Epithelial cell of esophagus (primary cell): ENCODE measurements around the gene KNSTRN.

Source experiments
- DNase-seq: peaks from one replicate; pipeline ENCODE4 v3.0.0; 2010; ENCODE audit warnings: low read depth
- H3K4me3 ChIP-seq: 2 replicates; pipeline ENCODE4 v1.5.1; 2011; ENCODE audit warnings: mild to moderate bottlenecking, low read length, control low read depth
- TF ChIP-seq, protein P1 (sequence below): IDR thresholded peaks from 2 replicates; pipeline ENCODE4 v1.5.1; 2011; ENCODE audit warnings: low read depth, mild to moderate bottlenecking, low read length, control low read depth, inconsistent platforms; ENCODE audit not compliant: insufficient read depth; ENCODE audit errors: missing control alignments

Gene KNSTRN

DNA sequence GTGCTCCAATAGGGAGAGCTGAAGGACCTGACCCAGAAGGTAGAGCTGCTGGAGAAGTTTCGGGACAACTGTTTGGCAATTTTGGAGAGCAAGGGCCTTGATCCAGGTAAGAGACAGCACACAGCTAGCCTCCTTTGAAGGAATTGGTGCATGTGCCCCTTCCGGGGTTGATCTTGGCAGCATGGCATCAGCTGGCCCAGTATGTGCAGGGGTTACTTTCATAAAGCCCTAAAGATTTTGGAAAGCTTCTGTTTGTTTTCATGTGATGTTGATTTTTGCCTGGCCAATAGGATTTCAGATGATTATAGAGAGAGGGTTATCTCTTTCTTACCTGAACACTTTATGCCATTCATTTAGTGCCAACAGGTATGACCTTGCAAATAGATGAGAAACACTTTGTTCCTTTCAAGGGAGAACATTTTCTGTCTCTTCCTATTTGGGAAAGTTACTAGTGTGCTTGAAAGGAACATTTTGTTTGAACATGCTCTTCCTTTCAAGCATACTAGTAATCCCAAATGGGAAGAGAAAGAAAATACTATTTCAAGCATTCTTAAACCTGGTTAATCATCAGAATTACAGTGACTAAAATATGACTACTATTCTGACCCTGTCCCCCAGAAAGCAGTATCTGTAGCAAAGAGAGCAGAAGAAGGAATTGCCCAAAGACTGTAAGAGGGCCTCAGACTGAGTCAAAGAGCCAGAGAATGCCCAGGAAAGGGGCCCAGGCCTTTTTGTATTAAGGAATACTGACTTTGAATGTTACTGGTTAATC is 7.5 kb downstream of the KNSTRN start:
- H3K4me3 ChIP-seq, result no peak overlapping the region
- TF ChIP-seq, protein P1, sequence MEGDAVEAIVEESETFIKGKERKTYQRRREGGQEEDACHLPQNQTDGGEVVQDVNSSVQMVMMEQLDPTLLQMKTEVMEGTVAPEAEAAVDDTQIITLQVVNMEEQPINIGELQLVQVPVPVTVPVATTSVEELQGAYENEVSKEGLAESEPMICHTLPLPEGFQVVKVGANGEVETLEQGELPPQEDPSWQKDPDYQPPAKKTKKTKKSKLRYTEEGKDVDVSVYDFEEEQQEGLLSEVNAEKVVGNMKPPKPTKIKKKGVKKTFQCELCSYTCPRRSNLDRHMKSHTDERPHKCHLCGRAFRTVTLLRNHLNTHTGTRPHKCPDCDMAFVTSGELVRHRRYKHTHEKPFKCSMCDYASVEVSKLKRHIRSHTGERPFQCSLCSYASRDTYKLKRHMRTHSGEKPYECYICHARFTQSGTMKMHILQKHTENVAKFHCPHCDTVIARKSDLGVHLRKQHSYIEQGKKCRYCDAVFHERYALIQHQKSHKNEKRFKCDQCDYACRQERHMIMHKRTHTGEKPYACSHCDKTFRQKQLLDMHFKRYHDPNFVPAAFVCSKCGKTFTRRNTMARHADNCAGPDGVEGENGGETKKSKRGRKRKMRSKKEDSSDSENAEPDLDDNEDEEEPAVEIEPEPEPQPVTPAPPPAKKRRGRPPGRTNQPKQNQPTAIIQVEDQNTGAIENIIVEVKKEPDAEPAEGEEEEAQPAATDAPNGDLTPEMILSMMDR, result no peak
- DNase-seq, result no peak

DNA sequence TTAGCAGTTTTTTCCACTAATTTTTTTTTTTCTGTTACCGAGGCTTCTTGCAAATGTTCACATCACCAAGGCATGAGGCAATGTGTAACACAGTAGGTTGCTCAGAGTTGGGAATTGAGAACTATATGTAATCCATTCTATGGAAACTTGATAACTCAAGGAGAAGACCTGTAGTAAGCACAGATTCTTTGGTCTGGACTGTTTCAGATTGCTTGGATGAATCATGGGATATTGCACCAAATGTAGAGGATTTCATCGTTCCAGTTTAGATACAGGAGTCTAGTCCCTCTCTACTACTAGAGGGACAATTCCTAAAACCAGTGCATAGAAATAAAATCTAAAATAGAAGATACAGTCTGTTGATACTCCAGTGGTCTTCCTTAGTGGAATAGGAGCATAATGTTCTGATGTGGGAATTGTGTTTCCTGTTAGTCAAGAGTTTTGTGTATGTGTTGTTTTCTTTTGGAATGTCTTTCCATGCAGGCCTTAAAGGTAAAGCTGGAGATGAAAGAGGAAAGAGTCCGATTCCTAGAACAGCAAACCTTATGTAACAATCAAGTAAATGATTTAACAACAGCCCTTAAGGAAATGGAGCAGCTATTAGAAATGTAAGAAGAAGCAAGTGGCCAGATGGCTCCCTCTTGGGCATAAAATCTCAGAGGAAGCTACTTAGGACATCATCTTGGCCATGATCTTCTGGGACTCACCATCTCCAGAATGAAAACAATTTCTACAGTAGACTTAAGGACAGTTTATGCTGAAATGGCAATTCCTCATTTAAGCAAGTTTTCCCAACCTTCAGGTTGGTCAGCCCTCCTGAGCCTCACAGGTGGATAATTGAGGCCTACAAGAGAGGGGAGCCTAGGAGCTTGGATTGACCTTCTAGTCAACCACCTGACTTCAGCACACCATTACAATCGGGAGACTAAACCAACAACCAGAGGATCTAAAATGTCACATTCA is 10.7 kb downstream of the KNSTRN start:
- TF ChIP-seq, protein P1, result no peak
- H3K4me3 ChIP-seq, result no peak overlapping the region
- DNase-seq, result no peak

DNA sequence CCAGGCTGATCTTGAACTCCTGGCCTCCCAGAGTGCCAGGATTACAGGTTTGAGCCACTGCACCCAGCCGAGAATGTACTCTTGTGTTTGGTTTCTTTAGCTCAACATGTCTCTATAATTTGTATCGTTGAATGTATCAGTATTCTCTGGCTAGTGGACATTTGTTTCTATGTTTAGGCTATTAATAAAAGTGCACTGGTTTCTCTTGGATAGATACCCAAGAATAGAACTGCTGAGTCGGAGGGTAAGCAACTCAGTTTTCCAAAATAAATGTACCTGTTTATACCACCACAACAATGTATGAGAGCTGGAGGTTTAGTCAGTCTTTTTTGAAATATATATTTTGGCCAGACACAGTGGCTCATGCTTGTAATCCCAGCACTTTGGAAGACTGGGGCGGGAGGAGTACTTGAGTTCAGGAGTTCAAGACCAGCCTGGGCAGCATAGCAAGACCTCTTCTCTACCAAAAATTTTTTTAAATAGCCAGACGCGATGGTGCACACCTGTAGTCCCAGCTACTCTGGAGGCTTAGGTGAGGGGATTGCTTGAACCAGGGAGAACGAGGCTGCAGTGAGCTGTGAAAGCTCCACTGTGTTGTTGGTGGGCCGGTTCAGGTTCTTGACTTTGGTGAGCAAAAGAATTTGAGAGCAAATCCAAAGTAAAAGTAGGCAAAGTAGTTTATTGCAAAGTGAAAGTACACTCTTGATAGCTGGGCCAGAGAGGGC is 15.3 kb downstream of the KNSTRN start:
- H3K4me3 ChIP-seq, result no peak overlapping the region
- DNase-seq, result no peak
- TF ChIP-seq, protein P1, result no peak

DNA sequence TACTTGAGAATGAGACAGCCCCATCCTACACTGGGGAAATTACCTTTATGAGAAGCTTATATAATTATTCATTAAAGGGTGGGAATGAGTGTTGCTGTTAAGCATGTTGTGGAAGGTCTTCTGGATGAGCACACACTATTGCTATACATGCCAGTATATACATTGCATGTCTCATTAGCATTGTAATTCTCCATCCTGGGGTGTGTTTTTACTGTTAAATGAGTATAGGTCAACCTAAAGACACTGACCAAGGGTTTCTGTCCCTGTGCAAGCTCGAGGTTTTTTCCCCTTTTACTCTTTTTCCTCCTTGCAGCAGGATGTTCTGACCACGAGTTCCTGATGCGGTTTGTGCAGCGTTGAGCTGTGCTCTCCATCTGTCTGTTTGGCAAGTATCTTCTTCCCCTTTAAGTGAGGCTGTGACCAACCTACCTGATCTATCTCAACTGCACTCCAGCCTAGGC is 15.9 kb downstream of the KNSTRN start:
- DNase-seq, result no peak
- TF ChIP-seq, protein P1, result no peak
- H3K4me3 ChIP-seq, result no peak overlapping the region

DNA sequence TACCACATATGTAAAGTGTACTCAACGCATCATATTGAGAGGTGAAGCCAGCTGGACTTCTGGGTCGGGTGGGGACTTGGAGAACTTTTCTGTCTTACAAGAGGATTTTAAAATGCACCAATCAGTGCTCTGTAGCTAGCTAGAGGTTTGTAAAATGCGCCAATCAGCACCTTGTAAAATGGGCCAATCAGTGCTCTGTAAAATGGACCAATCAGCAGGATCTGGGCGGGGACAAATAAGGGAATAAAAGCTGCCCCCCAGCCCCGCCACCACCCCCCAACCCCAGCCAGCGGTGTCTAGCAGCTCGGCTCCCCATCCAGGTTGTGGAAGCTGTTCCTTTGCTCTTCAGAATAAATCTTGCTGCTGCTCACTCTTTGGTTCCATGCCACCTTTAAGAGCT is 16.8 kb downstream of the KNSTRN start:
- no peak for DNase-seq
- no peak overlapping the region for H3K4me3 ChIP-seq
- TF ChIP-seq, protein P1, result no peak

DNA sequence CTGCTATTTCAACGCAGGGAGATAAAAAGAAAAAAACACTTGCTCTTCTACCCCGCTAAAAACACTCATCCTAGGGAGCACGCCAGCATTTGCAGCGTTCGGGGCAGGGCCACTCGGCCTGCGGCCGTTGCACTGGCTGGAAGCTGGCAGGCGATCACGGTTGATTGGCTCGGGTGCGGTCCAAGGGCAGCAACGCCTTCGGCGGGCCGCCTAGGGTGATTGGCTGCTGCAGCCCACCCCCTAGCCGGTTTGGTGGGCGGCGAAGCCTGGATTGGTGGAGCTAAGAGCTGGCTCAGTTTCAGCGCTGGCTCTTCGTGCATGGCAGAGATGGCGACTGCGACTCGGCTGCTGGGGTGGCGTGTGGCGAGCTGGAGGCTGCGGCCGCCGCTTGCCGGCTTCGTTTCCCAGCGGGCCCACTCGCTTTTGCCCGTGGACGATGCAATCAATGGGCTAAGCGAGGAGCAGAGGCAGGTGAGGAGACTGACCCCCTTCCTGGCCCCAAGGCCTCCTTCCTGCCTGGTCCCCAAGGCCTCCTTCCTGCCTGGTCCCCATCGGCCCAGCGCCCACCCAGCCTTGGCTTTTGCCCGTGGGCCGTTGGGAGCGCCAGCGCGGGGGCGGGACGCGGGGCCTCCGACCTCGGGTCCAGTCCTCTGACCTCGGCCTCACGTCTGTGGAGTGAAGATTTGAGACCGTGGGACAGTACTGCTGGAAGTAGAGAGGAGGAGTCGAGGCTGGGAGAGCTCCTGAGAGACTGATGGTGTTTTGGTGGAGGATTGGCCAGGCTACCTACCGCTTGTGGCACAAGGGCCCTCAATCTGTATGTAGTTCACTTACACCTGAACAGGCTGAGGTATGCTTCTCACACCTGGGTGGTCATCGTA is 23.2 kb downstream of the KNSTRN start, which contains the start of gene IVD:
Gene IVD, plus strand, starts transcription at position 295 of the 881 bp plus-strand sequence. Its CDS starts 33 bp downstream, at position 328.
- DNase-seq, result peak; percentile 90
- peak within 1 kb of the TSS; percentile 42 for H3K4me3 ChIP-seq

More for the DNA sequence above, 23.2 kb downstream of the KNSTRN start, which contains the start of gene IVD:
- TF ChIP-seq, protein P1, result no peak
